GM10266 (cell line): ENCODE data around the gene SOX5.

Experiments
- DNase-seq: peaks from one replicate; pipeline ENCODE4 v3.0.0; 2012; ENCODE audit errors: extremely low spot score
- TF ChIP-seq, protein P1 (sequence below): IDR thresholded peaks from 2 replicates; pipeline ENCODE4 v1.5.1; 2012; ENCODE audit warnings: mild to moderate bottlenecking, low read depth; ENCODE audit not compliant: control insufficient read depth, insufficient read depth; ENCODE audit errors: missing control alignments

Gene SOX5

DNA sequence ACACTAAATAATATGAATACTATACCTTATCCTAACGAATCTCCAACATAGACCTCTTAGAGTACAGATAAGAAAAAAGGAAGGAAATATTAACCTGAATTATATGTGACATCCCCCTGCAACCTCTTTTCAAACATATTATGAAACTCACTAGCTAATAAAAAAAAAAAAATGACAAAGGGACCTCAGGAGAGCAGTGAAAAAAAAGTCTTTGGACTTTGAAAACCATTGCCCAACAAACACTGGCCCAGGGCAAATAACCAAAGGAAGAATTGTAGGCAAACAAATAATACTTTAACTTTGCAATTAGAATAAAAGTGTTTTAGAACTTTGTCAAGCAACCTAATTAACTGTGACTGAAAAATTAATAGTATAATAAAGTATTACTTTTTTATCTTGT lies 7.7 kb downstream of the SOX5 start:
- TF ChIP-seq, protein P1, sequence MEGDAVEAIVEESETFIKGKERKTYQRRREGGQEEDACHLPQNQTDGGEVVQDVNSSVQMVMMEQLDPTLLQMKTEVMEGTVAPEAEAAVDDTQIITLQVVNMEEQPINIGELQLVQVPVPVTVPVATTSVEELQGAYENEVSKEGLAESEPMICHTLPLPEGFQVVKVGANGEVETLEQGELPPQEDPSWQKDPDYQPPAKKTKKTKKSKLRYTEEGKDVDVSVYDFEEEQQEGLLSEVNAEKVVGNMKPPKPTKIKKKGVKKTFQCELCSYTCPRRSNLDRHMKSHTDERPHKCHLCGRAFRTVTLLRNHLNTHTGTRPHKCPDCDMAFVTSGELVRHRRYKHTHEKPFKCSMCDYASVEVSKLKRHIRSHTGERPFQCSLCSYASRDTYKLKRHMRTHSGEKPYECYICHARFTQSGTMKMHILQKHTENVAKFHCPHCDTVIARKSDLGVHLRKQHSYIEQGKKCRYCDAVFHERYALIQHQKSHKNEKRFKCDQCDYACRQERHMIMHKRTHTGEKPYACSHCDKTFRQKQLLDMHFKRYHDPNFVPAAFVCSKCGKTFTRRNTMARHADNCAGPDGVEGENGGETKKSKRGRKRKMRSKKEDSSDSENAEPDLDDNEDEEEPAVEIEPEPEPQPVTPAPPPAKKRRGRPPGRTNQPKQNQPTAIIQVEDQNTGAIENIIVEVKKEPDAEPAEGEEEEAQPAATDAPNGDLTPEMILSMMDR: no peak
- no peak for DNase-seq

DNA sequence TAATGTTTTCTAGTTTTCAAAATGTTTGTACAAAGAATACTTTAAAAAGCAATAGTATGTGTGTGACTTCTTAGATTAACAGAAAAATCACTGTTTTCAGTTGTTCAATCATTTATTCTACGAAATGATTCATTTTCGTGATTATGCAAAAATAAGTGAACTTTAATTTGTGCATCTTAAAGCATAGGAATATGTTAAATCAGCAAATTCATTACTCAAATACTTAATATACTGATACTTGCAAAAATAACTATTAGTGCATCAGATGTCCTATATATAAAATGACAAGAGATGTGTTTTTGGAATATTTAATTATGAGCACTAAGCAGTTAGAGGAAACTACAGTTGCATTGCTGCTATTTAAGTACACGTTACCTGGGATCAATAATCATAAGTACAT lies 11.0 kb downstream of the SOX5 start:
- TF ChIP-seq, protein P1: no peak
- no peak for DNase-seq

DNA sequence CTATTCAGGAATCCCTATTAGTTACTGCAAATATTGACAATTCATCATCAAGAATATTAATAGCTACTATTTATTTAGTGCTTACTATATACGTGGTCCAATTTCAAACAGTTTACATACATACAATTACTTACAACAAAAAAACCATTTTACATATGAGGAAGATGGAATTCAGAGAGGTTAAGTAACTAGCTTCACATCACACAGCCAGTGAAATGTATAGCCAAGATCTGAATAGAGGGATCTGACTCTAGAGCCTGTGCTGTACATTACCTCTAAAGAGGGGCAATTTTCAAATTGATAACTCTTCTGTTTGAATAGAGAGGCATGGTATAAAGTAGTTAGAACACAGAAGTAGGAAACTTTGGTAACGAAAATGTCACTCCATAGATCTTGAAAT lies 18.3 kb downstream of the SOX5 start:
- TF ChIP-seq, protein P1: no peak
- no peak for DNase-seq

DNA sequence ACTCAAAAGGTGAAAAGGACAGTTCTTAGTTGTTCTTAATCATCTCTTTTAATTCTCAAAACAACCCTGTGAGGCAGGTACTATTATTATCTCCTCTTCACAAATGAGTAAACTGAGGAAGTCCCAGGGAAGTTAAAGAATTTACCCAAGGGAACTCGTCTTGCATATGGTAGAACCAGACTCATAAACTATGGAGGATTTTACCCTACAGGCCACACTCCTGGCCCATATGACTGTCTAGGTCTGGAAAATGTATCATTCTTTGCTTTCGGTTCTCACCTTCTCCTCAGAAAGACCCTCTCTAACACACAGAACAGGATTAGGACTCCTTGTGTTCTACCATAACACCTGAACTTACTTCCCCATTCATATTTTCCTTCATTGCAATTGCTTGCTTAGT lies 18.9 kb downstream of the SOX5 start:
- no peak for DNase-seq
- TF ChIP-seq, protein P1: no peak

DNA sequence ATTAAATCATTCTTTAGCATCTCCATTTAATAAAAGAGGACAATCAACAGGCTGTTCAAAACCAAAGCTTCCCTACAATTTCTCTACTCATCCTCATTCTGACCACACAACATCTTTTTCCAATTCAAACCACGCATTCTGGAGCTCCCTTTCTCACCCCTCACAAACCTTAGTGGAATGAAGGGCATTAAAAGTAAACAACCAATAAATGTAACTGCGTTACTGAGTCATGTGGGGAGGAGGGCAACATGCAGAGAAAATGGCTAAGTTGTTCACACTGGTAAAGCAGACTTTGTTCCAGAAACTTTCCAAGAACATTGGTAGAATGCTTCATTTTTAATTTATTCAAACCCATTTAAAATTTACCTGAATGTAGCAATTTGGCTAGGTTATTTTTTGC lies 19.6 kb downstream of the SOX5 start:
- TF ChIP-seq, protein P1: no peak
- no peak for DNase-seq

DNA sequence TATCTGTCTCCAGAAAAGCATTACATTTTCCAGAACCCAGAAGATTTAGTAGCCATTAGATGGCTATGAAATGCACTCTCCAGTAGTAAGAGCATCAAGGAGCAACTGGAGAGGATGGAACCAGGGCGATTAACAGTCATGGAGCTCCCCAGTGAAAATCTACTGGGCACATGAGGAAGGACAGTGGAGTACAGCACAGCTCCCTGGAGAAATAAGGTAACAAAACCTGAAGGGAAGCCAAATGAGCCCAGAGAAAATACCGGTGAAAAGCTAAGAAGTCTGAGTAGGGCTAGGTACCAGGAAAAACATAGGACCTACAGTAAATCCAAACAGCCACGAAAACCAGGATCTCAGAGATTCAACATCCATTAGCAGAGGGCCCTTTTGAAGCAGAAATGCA lies 21.6 kb downstream of the SOX5 start:
- no peak for DNase-seq
- TF ChIP-seq, protein P1: no peak

DNA sequence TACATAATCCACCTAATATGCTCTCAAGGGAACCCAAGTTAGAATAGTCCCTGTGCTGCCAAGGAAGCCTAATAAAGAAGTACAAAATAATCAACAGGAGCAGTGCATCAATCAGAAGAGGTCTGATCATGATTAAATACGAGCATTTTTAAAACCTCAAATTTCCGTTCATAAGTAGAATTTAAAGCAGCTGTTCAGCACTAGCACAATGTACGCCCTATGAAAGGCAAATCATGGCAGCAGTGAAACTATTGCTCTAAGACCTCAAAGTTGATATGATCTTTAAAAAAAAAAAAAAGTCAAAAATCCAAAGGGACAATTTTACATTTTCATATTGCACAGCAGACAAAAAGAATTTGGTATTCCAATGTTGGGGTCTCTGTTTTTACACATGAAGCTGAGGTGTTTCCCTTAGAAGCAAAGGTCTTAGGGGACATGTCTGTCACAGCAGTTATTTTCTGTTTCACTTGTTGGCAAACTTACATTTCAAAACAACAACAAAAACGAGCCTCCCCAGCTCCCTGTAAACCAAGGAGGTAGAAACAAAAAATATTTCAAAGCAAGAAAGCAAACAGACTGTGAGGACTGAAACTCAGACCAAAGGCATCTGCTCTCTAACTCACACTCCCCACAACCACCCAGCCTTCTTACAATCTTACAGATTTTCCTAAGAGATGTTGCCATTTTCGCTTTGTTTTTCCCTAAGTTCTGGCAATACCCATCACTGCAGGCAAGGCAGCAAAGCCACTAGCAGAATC lies 28.2 kb downstream of the SOX5 start:
- no peak for DNase-seq
- TF ChIP-seq, protein P1: no peak
